HG03439 (cell line): ENCODE data around the gene STMN3.

Source experiments
- ATAC-seq: cut with Tn5 transposase; IDR thresholded peaks from one replicate; pipeline ENCODE4 v1.9.1; 2021; ENCODE audit warnings: mild to moderate bottlenecking, moderate library complexity; ENCODE audit not compliant: unreplicated experiment

Gene STMN3

DNA sequence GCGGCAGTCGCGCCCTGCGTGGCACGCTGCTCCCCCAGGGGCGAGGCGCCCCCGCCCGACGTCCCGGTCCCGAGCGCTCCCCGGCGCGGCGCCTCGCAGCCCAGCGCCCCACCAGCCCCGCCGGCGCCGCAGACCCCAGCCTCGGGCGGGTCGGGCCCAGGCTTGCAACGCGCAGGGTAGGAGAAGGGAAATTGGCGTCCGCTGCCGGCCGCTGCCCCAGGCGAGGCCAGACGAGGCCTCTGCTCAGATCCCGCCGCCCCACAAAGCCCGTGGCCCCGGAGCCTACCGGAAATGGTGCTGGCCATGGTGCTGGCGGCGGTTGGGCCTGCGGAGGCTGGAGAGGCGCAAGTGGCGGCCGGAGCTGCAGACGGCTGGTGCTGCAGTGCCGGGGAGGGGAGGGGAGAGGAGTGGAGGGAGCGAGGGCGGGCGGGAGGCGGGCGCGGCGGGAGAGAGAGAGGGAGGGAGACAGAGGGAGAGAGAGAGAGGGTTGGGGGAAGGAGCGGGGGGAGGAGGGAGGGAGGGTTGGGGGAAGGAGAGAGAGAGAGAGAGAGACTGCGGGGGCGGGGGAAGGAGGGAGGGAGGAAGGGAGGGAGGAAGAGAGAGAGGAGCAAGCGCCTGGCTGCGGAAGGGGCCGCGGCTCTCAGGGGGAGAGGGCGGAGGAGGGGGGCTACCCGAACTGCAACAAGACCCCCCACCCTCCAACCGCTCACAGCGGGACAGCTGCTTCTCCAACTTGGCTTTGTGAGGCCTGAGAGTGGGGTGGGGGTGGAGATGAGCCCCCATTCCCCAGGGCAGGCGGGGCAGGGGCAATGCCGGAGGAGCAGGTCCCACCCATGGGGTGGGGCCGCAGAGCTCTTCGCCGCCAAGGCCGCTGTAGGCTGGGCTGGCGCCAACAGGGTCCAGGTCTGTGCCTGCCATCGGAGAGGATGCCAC is at the start of gene STMN3:
TSS of gene STMN3 (minus strand) at position 384 of the 933 bp plus-strand sequence. CDS start at position 305, 79 bp downstream.
- no peak for ATAC-seq

DNA sequence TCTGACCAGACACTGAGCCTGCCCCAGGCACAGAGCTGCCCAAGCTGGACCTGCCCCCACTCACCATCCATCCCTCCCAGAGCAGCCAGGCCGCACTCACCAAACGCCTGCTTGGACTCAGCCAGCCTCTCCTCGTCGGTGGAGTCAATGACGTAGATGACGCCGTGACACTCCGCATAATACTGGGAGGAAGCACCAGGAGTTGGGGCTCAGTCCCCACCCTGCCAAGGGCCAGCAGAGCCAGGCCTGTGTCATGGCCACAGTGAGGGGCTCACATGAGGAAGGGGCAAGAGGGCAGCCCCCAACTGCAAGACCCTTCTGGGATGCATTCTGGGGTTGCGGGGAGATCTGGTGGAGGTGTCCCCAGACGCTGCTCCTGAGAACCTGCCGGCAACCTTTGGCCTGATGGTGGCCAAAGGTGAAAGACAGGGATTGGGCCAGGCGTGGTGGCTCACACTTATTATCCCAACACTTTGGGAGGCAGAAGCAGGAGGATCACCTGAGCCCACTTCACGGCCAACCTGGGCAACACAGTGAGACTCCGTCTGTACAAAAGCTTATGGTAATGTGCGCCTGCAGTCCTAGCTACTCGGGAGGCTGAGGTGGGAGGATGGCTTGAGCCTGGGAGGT is 48.9 kb upstream of the STMN3 start:
- no peak for ATAC-seq

GRCh38 chr20:63701329-63702035 is 48.3 kb upstream of the STMN3 start:
- ATAC-seq = no peak

DNA sequence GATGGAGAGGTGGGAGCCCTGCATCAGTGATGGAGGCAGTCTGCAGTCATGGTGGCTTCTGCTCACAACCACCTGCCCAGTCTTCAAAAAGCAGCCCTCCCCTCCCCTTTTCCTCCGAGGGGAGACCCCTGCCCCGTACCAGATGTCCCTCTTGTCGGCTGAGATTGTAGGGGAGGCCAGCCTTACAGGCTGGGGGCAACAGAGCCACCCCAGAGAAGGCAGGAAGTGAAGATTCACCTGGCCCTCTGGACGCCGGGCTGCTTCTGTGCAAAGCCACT is 47.8 kb upstream of the STMN3 start:
- no peak for ATAC-seq

GRCh38 chr20:63700199-63701050 is 47.2 kb upstream of the STMN3 start:
- ATAC-seq = no peak

DNA sequence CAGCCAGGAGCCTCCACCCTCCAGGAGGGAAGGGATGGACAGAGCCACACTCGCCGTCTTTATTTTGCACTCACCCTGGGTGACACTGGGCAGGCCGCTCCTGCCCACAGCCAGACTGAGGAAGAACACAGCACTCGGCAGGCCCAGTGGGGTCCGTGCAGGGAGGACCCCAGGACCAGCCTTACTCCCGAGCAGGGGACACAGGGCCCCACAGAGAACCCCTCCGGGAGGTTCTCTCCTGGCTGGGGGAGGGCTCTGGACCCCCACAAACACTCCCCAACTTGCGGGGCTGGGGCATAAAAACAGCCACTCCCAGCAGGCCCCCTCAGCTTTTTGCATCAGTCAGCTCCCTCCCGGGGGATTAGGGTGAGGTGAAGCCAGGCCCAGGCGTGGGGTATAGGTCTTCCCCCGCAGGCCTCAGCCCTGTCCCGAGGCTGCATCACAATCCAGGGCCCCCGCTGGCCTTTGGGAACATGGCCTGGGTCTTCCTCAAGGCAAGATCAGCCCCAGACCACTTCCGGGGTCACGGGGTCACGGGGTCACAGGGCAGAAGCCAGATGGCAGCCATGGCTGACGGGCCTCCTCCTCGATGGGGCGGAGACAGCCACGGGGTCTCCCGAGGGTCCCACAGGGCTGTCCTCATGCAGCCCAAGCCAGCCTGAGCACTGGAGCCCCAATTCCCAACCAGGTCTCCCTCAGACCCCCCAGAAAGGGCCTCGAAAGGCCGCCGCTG is 46.4 kb upstream of the STMN3 start:
- ATAC-seq = no peak

DNA sequence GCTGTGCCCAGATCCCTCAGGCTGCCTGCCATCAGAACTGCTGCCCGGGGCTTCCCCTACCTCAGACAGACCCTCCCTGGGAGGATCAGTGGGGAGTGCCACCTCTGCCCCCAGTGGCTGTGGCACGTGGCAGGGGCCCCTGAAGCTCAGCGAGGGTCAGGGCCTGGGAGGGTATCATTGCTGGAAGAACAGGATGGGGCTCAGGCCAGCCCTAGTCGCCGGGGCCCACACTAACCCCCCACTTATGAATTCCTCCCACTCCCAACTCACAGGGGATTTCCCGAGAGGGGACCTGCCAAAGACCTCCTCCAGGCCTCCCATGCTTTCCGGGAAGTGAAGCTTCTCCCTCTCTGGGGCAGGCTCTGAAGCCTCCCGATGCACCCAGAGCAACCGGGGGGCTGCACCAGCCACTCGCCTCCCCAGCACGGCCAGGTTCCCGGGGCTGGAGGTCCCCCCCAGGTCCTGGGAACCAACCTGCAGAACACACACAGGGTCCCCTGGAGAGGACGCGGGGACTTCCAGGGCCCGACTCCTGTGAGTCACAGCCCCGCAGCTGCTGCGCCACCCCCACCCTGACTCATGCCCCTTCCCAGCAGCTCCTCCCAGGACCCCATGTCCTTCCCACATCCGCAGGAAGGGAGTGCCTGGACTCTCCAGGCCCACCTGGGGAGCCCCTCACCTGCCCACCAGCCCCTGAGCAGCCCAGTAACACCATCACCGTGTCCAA is 45.7 kb upstream of the STMN3 start:
- ATAC-seq = no peak

- ATAC-seq = no peak
Measured at GRCh38 chr20:63697868-63698545, 44.8 kb upstream of the STMN3 start.

DNA sequence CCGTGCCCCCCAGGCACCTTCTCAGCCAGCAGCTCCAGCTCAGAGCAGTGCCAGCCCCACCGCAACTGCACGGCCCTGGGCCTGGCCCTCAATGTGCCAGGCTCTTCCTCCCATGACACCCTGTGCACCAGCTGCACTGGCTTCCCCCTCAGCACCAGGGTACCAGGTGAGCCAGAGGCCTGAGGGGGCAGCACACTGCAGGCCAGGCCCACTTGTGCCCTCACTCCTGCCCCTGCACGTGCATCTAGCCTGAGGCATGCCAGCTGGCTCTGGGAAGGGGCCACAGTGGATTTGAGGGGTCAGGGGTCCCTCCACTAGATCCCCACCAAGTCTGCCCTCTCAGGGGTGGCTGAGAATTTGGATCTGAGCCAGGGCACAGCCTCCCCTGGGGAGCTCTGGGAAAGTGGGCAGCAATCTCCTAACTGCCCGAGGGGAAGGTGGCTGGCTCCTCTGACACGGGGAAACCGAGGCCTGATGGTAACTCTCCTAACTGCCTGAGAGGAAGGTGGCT is 44.2 kb upstream of the STMN3 start:
- no peak for ATAC-seq

DNA sequence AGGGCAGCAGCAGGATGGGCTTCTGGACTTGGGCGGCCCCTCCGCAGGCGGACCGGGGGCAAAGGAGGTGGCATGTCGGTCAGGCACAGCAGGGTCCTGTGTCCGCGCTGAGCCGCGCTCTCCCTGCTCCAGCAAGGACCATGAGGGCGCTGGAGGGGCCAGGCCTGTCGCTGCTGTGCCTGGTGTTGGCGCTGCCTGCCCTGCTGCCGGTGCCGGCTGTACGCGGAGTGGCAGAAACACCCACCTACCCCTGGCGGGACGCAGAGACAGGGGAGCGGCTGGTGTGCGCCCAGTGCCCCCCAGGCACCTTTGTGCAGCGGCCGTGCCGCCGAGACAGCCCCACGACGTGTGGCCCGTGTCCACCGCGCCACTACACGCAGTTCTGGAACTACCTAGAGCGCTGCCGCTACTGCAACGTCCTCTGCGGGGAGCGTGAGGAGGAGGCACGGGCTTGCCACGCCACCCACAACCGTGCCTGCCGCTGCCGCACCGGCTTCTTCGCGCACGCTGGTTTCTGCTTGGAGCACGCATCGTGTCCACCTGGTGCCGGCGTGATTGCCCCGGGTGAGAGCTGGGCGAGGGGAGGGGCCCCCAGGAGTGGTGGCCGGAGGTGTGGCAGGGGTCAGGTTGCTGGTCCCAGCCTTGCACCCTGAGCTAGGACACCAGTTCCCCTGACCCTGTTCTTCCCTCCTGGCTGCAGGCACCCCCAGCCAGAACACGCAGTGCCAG is 43.6 kb upstream of the STMN3 start, which contains the start of gene TNFRSF6B:
TSS of gene TNFRSF6B (plus strand) at position 25 of the 729 bp plus-strand sequence. CDS start at position 141, 116 bp downstream.
- no peak for ATAC-seq

DNA sequence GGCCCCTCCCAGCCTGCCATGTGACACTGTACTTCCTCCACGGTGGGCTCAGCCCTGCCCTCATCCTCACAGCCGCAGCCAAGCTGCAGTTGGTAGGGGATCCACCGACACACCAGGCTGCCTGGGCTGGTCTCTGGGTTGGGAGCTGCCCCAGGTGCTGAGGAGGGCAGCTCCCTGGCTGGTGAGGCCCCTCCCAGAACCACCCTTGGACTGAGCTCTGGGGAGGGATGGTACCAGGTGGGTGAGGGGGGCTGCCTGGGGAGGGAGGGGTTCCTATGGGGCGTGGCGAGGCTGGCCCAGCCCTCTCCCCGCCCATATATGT is 43.0 kb upstream of the STMN3 start:
- ATAC-seq = no peak

DNA sequence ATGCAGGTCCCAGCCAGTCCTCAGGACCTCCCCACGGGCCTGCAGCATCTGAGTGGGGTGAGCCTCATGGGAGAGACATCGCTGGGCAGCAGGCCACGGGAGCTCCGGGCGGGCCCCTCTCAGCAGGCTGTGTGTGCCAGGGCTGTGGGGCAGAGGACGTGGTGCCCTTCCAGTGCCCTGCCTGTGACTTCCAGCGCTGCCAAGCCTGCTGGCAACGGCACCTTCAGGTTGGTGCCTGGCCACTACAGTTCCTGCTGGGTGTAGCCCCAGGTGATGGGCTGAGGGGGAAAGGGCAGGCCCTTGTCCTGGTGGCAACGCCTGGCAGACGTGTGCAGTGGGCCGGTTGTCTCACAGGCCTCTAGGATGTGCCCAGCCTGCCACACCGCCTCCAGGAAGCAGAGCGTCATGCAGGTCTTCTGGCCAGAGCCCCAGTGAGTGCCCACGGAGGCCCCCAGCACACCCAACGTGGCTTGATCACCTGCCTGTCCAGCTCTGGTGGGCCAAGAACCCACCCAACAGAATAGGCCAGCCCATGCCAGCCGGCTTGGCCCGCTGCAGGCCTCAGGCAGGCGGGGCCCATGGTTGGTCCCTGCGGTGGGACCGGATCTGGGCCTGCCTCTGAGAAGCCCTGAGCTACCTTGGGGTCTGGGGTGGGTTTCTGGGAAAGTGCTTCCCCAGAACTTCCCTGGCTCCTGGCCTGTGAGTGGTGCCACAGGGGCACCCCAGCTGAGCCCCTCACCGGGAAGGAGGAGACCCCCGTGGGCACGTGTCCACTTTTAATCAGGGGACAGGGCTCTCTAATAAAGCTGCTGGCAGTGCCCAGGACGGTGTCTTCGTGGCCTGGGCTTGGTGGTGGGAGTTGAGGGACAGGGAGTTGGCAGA is 42.4 kb upstream of the STMN3 start:
- ATAC-seq = no peak

- no peak for ATAC-seq
Measured at GRCh38 chr20:63694584-63695423, 41.6 kb upstream of the STMN3 start.

DNA sequence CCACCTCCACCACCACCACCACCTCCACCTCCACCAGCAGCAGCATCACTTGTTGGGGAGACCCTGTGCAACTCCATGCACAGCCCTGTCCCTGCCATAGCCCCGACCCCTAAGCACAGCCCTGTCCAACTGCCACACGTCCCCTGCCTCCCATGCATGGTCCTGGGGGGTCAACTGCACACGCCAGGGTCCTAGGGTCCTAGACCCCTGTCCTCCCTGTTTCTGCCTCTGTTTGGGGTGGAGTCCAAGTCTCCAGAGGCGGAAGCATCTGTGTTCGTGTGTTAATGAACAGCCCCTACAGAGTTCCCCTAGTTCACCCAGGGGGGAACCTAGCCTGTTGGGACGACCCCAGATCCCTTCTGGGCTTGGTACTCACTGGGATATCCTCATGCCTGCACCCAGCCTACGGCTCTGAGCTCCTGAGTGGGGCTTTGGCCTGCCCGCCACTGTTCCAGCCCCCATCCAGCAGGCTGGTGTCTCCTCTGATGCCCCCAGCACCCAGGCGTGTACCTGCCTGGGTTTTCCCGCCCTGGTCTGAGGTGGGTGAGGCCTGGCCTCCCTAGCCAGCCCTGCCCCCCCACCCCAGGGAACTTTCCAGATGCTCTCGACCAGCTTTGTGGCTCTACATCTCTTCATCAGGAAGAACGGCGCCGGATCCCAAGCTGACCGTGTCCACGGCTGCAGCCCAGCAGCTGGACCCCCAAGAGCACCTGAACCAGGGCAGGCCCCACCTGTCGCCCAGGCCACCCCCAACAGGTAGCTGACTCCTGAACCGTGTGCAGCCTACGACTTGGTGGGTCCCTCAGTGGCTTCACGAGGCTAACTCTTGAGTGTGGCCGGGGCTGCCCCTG is 40.7 kb upstream of the STMN3 start:
- no peak for ATAC-seq

DNA sequence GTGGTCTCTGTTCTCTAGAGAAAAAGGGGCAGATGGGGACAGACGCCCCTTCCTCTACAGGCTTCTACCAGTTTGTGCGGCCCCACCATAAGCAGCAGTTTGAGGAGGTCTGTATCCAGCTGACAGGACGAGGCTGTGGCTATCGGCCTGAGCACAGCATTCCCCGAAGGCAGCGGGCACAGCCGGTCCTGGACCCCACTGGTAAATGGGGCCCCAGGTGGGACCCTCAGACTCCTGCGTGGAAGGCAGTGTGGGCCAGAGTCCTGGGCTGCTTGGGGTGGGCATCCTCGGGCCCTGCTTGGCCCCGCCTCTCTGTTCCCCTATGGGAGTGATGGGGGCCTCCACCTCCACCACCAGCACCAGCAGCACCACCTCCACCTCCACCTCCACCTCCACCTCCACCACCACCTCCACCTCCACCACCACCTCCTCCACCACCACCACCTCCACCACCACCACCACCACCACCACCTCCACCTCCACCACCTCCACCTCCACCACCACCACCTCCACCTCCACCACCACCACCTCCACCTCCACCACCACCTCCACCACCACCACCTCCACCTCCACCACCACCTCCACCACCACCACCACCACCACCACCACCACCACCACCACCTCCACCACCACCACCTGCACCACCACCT is 40.0 kb upstream of the STMN3 start:
- no peak for ATAC-seq
